ENCODE measurements around the gene TRPM6. TPM values are rescaled to one million over a fixed set of nuclear protein-coding genes. Genes with fewer than 3 reads are reported as not detected.
"Not testable (repeated sequence)": the region's sequence is repeated elsewhere in the genome, so short reads cannot be mapped to it uniquely, and the experiment has no call there.

TRPM6 gene
- polyA plus RNA-seq, 1 donor from 2014 or later: not detected

- Mint-ChIP-seq H3K4me1 (peaks cover 6 to 10% (median 8%) of the 10 kb centered on the region in 3 donors), H3K4me3 (no peak overlapping the region), H3K27ac (no peak overlapping the region), H3K27me3 (peaks cover 3% of the 10 kb centered on the region), H3K36me3 (no peaks in the 10 kb centered on the region), H3K9me3 (no peaks in the 10 kb centered on the region)
Measured at GRCh38 chr9:74867483-74867882, 20.2 kb downstream of the TRPM6 start.

- Mint-ChIP-seq H3K27me3 (peaks cover 2% of the 10 kb centered on the region), H3K4me3 (peak overlapping the region in 1 of 4 donors; percentile 50), H3K27ac (no peak overlapping the region), H3K9me3 (no peaks in the 10 kb centered on the region), H3K4me1 (peaks cover 6 to 13% (median 8%) of the 10 kb centered on the region in 3 donors), H3K36me3 (no peaks in the 10 kb centered on the region)
Measured at GRCh38 chr9:74865177-74865576, 22.5 kb downstream of the TRPM6 start.

GRCh38 chr9:74861773-74862474 is 25.8 kb downstream of the TRPM6 start:
- H3K9me3 Mint-ChIP-seq: no peaks in the 10 kb centered on the region
- no peak overlapping the region for H3K27ac Mint-ChIP-seq
- no peak overlapping the region for H3K4me3 Mint-ChIP-seq

GRCh38 chr9:74861071-74861470 is 26.6 kb downstream of the TRPM6 start:
- Mint-ChIP-seq H3K4me3 (no peak overlapping the region), H3K36me3 (no peaks in the 10 kb centered on the region), H3K27ac (no peak overlapping the region), H3K27me3 (no peaks in the 10 kb centered on the region), H3K4me1 (peaks cover 8 to 13% (median 8%) of the 10 kb centered on the region in 3 donors), H3K9me3 (no peaks in the 10 kb centered on the region)

More at GRCh38 chr9:74861773-74862474, 25.8 kb downstream of the TRPM6 start:
- Mint-ChIP-seq H3K36me3 (no peaks in the 10 kb centered on the region), H3K27me3 (no peaks in the 10 kb centered on the region), H3K4me1 (peaks cover 8 to 13% (median 8%) of the 10 kb centered on the region in 3 donors)

- H3K4me3 Mint-ChIP-seq, H3K36me3 Mint-ChIP-seq, H3K27me3 Mint-ChIP-seq, H3K27ac Mint-ChIP-seq, H3K9me3 Mint-ChIP-seq: not testable (repeated sequence)
- H3K4me1 Mint-ChIP-seq: peaks cover 4 to 10% (median 6%) of the 10 kb centered on the region in 3 donors
Measured at GRCh38 chr9:74860247-74860646, 27.5 kb downstream of the TRPM6 start.

- no peaks in the 10 kb centered on the region for H3K36me3 Mint-ChIP-seq
- H3K4me3 Mint-ChIP-seq: no peak overlapping the region
- no peaks in the 10 kb centered on the region for H3K9me3 Mint-ChIP-seq
- H3K27me3 Mint-ChIP-seq: no peaks in the 10 kb centered on the region
- peaks cover 0 to 6% (median 3%) of the 10 kb centered on the region in 3 donors for H3K4me1 Mint-ChIP-seq
- H3K27ac Mint-ChIP-seq: no peak overlapping the region
Measured at GRCh38 chr9:74859786-74860185, 27.9 kb downstream of the TRPM6 start.

GRCh38 chr9:74858751-74859414 is 28.8 kb downstream of the TRPM6 start:
- Mint-ChIP-seq H3K4me1 (peaks cover 0 to 4% (median 3%) of the 10 kb centered on the region in 3 donors), H3K27ac (no peak overlapping the region), H3K27me3 (no peaks in the 10 kb centered on the region), H3K4me3 (no peak overlapping the region), H3K9me3 (no peaks in the 10 kb centered on the region), H3K36me3 (no peaks in the 10 kb centered on the region)

- Mint-ChIP-seq H3K4me3 (no peak overlapping the region), H3K27me3 (no peaks in the 10 kb centered on the region), H3K9me3 (no peaks in the 10 kb centered on the region), H3K4me1 (peaks cover 0 to 3% (median under 1%) of the 10 kb centered on the region in 3 donors), H3K36me3 (no peaks in the 10 kb centered on the region), H3K27ac (no peak overlapping the region)
Measured at GRCh38 chr9:74856989-74857388, 30.7 kb downstream of the TRPM6 start.

- H3K27ac Mint-ChIP-seq: no peak overlapping the region
Measured at GRCh38 chr9:74855072-74855471, 32.6 kb downstream of the TRPM6 start.

GRCh38 chr9:74853024-74853423 is 34.7 kb downstream of the TRPM6 start:
- H3K4me1 Mint-ChIP-seq, H3K4me3 Mint-ChIP-seq, H3K27ac Mint-ChIP-seq, H3K9me3 Mint-ChIP-seq, H3K27me3 Mint-ChIP-seq, H3K36me3 Mint-ChIP-seq: not testable (repeated sequence)

More at GRCh38 chr9:74855072-74855471, 32.6 kb downstream of the TRPM6 start:
- Mint-ChIP-seq H3K4me3 (no peak overlapping the region), H3K9me3 (no peaks in the 10 kb centered on the region), H3K4me1 (peaks cover 0 to 3% (median 0%) of the 10 kb centered on the region in 3 donors), H3K27me3 (no peaks in the 10 kb centered on the region), H3K36me3 (peaks cover 3% of the 10 kb centered on the region)

GRCh38 chr9:74848153-74848525 is 39.6 kb downstream of the TRPM6 start:
- peaks cover 3% of the 10 kb centered on the region for H3K36me3 Mint-ChIP-seq
- H3K27me3 Mint-ChIP-seq: peaks cover 2% of the 10 kb centered on the region
- no peaks in the 10 kb centered on the region for H3K4me1 Mint-ChIP-seq
- no peak overlapping the region for H3K27ac Mint-ChIP-seq
- no peak overlapping the region for H3K4me3 Mint-ChIP-seq
- no peaks in the 10 kb centered on the region for H3K9me3 Mint-ChIP-seq

- Mint-ChIP-seq H3K36me3 (peaks cover 3% of the 10 kb centered on the region), H3K9me3 (no peaks in the 10 kb centered on the region), H3K4me1 (no peaks in the 10 kb centered on the region), H3K27me3 (peaks cover 2% of the 10 kb centered on the region), H3K4me3 (no peak overlapping the region), H3K27ac (no peak overlapping the region)
Measured at GRCh38 chr9:74847478-74848152, 40.1 kb downstream of the TRPM6 start.

- Mint-ChIP-seq H3K4me3 (no peak overlapping the region), H3K4me1 (no peaks in the 10 kb centered on the region)
Measured at GRCh38 chr9:74846766-74847165, 41.0 kb downstream of the TRPM6 start.

GRCh38 chr9:74838351-74838750 is 49.4 kb downstream of the TRPM6 start:
- Mint-ChIP-seq H3K36me3 (no peaks in the 10 kb centered on the region), H3K4me3 (no peak overlapping the region), H3K27me3 (peaks cover 2% of the 10 kb centered on the region), H3K4me1 (peaks cover 0 to 2% (median 1%) of the 10 kb centered on the region in 3 donors), H3K27ac (peak overlapping the region in 1 of 3 donors; percentile 49), H3K9me3 (peaks cover 0 to 3% (median 0%) of the 10 kb centered on the region in 3 donors)

More at GRCh38 chr9:74846766-74847165, 41.0 kb downstream of the TRPM6 start:
- Mint-ChIP-seq H3K27ac (no peak overlapping the region), H3K27me3 (peaks cover 2% of the 10 kb centered on the region), H3K9me3 (no peaks in the 10 kb centered on the region), H3K36me3 (peaks cover 3% of the 10 kb centered on the region)

GRCh38 chr9:74824654-74825053 is 63.1 kb downstream of the TRPM6 start:
- H3K9me3 Mint-ChIP-seq: peaks cover 0 to under 1% (median 0%) of the 10 kb centered on the region in 3 donors
- H3K4me3 Mint-ChIP-seq: no peak overlapping the region
- H3K27ac Mint-ChIP-seq: no peak overlapping the region
- no peaks in the 10 kb centered on the region for H3K27me3 Mint-ChIP-seq
- no peaks in the 10 kb centered on the region for H3K4me1 Mint-ChIP-seq
- peaks cover 2% of the 10 kb centered on the region for H3K36me3 Mint-ChIP-seq
